ENCODE data around the gene PSMA3. TPM values are rescaled to one million over a fixed set of nuclear protein-coding genes. Genes with fewer than 3 reads are reported as not detected.

Gene PSMA3
- total RNA-seq, 1 donor from 2014 or later, result 197 TPM

DNA sequence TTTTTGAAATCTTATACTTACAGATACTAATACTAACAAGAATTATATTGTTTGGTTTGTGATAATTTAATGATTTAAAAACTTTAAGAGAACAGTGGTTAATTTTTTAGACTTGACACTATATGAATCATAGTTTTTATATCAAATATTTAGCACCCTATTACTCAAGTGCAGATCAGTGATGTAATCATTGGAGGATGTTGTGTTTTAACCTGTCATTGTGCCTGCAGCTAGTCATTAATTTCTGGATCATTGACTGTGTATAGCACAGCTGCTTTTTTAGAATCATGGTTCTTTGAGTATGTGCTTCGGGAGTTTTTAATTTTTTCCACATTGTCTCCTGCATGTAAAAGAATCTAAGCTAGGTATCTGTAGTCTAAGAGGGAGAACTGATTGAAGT lies 71.0 kb downstream of the PSMA3 start:
- DNase-seq (ENCODE audit: low spot score, unreplicated experiment), result no peak
- Mint-ChIP-seq H3K27me3 (no peaks in the 10 kb centered on the region), H3K27ac (no peak overlapping the region), H3K4me1 (ENCODE audit: low read depth) (no peaks in the 10 kb centered on the region), H3K4me3 (ENCODE audit: low read depth) (no peak overlapping the region), H3K36me3 (ENCODE audit: insufficient read depth) (peaks cover 8% of the 10 kb centered on the region), H3K9me3 (ENCODE audit: low read depth) (no peaks in the 10 kb centered on the region)
- TF ChIP-seq, protein P1, sequence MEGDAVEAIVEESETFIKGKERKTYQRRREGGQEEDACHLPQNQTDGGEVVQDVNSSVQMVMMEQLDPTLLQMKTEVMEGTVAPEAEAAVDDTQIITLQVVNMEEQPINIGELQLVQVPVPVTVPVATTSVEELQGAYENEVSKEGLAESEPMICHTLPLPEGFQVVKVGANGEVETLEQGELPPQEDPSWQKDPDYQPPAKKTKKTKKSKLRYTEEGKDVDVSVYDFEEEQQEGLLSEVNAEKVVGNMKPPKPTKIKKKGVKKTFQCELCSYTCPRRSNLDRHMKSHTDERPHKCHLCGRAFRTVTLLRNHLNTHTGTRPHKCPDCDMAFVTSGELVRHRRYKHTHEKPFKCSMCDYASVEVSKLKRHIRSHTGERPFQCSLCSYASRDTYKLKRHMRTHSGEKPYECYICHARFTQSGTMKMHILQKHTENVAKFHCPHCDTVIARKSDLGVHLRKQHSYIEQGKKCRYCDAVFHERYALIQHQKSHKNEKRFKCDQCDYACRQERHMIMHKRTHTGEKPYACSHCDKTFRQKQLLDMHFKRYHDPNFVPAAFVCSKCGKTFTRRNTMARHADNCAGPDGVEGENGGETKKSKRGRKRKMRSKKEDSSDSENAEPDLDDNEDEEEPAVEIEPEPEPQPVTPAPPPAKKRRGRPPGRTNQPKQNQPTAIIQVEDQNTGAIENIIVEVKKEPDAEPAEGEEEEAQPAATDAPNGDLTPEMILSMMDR (IDR thresholded peaks at IDR 0.05; ENCODE audit: unreplicated experiment), result no peak

Other genes with a start within 250 kb of the PSMA3 start
- gene ARMH4, start 92.6 kb upstream of the PSMA3 start, total RNA-seq, result 31.5 and 36.2 TPM in 2 replicates
- 57.5 and 64.1 TPM in 2 replicates for gene ACTR10, start 44.7 kb upstream of the PSMA3 start, total RNA-seq
- 31.5 and 35.1 TPM in 2 replicates for gene ARID4A, start 53.7 kb downstream of the PSMA3 start, total RNA-seq
- 0.55 TPM in 1 of 2 replicates, not detected in the other for gene TOMM20L, start 151.1 kb downstream of the PSMA3 start, total RNA-seq
- 34.1 and 37.9 TPM in 2 replicates for gene TIMM9, start 182.7 kb downstream of the PSMA3 start, total RNA-seq
- gene KIAA0586, start 182.9 kb downstream of the PSMA3 start, total RNA-seq, result 17.7 and 19.8 TPM in 2 replicates

All from progenitor cell of endocrine pancreas (in vitro differentiated cells).